Chondrocyte (in vitro differentiated cells): ENCODE measurements around the gene SMR3B. TPM values are rescaled to one million over a fixed set of nuclear protein-coding genes. Genes with fewer than 3 reads are reported as not detected.

Experiments
- DNase-seq: peaks from one replicate; pipeline ENCODE4 v3.0.0; 2021; ENCODE audit warnings: mixed read lengths, low spot score
- H3K27ac Mint-ChIP-seq: one replicate; pipeline ENCODE4 v1.8.0; 2021; ENCODE audit warnings: mild to moderate bottlenecking, moderate library complexity, mixed read lengths; ENCODE audit not compliant: unreplicated experiment
- H3K27me3 Mint-ChIP-seq: 2 replicates; pipeline ENCODE4 v1.8.0; 2021; ENCODE audit warnings: low read depth, mixed read lengths
- H3K36me3 Mint-ChIP-seq: 2 replicates; pipeline ENCODE4 v1.8.0; 2021; ENCODE audit warnings: low read depth, mixed read lengths
- H3K4me1 Mint-ChIP-seq: 2 replicates; pipeline ENCODE4 v1.8.0; 2021; ENCODE audit warnings: low read depth, mild to moderate bottlenecking, mixed read lengths
- H3K4me3 Mint-ChIP-seq: one replicate; pipeline ENCODE4 v1.8.0; 2021; ENCODE audit warnings: mild to moderate bottlenecking, moderate library complexity, mixed read lengths; ENCODE audit not compliant: unreplicated experiment
- H3K9me3 Mint-ChIP-seq: 2 replicates; pipeline ENCODE4 v1.8.0; 2021; ENCODE audit warnings: low read depth, mixed read lengths
- total RNA-seq: library from RNA; stranded (reverse); gene quantifications from 3 replicates; pipeline ENCODE4 v1.2.1, GENCODE V29; 2021
- TF ChIP-seq, protein P1 (sequence below): fragments of 200-600 bp; sonication (generic); IDR thresholded peaks from 2 replicates; pipeline ENCODE4 v1.5.0; 2021; ENCODE audit warnings: antibody characterized with exemption, mild to moderate bottlenecking, moderate library complexity

SMR3B gene
- total RNA-seq, 1 donor from 2014 or later = not detected

DNA sequence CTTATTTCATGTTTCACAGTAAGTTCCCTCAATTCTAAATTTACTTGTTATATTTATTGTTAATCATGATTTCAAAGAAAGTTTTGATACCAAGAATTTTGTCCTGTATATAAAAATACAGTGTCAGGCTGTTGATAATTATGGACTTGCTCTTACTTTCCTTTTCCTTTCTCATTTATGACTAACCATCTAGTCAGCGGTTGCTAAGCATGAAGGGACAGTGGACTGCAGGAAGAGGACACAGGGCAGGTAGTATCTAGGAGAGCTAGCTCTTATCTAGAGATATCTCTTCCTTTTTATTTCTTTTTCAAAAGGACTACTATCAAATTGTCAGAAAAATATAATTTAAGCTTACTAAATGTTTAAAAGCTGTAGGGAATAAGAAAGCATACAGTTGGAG, 16.4 kb downstream of the SMR3B start:
- Mint-ChIP-seq H3K36me3 (no peaks in the 10 kb centered on the region), H3K9me3 (no peaks in the 10 kb centered on the region), H3K27me3 (peaks cover 14% of the 10 kb centered on the region)

DNA sequence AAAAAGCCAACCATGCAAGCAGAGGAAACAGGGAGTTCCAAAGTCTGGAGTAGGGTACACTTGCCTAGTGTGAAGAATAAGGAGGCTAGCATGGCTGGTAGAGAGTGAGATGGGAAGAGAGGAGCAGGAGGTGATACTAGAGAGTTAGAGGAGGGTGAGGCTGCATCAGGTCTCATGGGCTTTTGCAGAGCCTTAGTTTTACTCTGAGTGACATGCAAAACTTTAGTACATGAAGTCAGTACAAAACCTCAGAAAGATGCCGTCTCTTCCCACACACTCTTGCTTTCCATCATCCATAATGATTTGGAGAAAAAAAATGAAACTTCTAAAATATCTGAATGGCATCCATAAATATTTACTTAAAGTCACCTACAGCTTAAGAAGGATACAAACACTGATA, 19.8 kb downstream of the SMR3B start:
- no peak for DNase-seq
- no peak overlapping the region for H3K4me3 Mint-ChIP-seq
- H3K36me3 Mint-ChIP-seq = no peaks in the 10 kb centered on the region
- no peaks in the 10 kb centered on the region for H3K4me1 Mint-ChIP-seq
- TF ChIP-seq, protein P1, sequence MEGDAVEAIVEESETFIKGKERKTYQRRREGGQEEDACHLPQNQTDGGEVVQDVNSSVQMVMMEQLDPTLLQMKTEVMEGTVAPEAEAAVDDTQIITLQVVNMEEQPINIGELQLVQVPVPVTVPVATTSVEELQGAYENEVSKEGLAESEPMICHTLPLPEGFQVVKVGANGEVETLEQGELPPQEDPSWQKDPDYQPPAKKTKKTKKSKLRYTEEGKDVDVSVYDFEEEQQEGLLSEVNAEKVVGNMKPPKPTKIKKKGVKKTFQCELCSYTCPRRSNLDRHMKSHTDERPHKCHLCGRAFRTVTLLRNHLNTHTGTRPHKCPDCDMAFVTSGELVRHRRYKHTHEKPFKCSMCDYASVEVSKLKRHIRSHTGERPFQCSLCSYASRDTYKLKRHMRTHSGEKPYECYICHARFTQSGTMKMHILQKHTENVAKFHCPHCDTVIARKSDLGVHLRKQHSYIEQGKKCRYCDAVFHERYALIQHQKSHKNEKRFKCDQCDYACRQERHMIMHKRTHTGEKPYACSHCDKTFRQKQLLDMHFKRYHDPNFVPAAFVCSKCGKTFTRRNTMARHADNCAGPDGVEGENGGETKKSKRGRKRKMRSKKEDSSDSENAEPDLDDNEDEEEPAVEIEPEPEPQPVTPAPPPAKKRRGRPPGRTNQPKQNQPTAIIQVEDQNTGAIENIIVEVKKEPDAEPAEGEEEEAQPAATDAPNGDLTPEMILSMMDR = no peak
- H3K27me3 Mint-ChIP-seq = peaks cover 13% of the 10 kb centered on the region
- no peak overlapping the region for H3K27ac Mint-ChIP-seq
- no peaks in the 10 kb centered on the region for H3K9me3 Mint-ChIP-seq

More for the DNA sequence above, 16.4 kb downstream of the SMR3B start:
- Mint-ChIP-seq H3K27ac (no peak overlapping the region), H3K4me3 (no peak overlapping the region), H3K4me1 (no peaks in the 10 kb centered on the region)
- TF ChIP-seq, protein P1 = no peak
- DNase-seq = no peak

DNA sequence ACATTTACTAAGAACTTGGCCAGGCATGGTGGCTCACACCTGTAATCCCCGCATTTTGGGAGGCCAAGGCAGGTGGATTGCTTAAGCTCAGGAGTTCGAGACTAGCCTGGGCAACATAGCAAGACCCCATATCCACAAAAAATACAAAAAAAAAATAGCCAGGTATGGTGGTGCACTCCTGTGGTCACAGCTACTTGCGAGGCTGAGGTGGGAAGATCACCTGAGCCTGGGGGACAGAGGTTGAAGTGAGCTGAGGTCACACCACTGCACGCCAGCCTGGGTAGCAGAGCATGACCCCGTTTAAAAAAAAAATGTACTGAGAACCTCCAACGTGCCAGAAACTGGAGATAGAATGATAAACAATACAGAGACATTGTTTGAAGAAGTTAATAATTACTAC, 22.8 kb downstream of the SMR3B start:
- no peak for DNase-seq
- Mint-ChIP-seq H3K9me3 (peaks cover 7% of the 10 kb centered on the region), H3K4me3 (no peak overlapping the region), H3K36me3 (no peaks in the 10 kb centered on the region), H3K4me1 (no peaks in the 10 kb centered on the region), H3K27ac (no peak overlapping the region), H3K27me3 (peaks cover 16% of the 10 kb centered on the region)
- TF ChIP-seq, protein P1 = no peak

DNA sequence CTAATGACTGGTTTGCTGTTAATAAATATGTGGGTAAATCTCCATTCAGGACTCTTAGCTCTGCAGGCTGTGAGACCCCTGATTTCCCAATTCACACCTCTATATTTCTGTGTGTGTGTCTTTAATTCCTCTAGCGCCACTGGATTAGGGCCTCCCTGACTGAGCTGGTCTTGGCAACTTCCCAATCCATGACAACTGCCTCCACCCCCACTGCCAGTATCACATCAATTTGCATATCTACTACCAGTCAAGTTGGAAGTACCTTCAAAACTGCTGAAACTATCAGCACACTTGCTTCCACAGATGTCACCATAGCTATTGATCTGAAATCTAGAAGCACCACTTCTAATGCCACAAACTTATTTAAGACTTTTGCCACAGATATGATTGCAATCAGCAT, 42.4 kb downstream of the SMR3B start:
- TF ChIP-seq, protein P1 = no peak
- no peaks in the 10 kb centered on the region for H3K4me1 Mint-ChIP-seq
- H3K9me3 Mint-ChIP-seq = peaks cover 16% of the 10 kb centered on the region
- no peak for DNase-seq
- no peak overlapping the region for H3K27ac Mint-ChIP-seq
- no peaks in the 10 kb centered on the region for H3K36me3 Mint-ChIP-seq
- no peak overlapping the region for H3K4me3 Mint-ChIP-seq
- no peaks in the 10 kb centered on the region for H3K27me3 Mint-ChIP-seq

DNA sequence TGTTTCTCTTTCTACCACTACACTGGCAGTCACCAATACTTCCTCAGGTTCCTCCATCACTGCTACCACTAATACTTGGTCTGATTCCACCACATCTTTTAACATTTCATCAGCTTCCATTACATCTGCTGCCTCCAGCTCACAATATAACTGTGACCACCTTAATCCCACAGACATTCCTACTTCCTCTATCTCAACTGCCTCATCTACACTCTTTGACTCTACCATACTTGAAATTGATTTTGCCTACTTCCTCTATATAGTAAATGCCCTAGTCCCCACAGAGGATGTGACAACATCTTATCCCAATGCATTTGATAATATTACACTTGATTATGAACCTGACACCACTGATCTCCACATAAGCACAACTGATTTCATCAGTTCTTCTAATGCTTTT, 43.9 kb downstream of the SMR3B start:
- no peaks in the 10 kb centered on the region for H3K36me3 Mint-ChIP-seq
- peaks cover 12% of the 10 kb centered on the region for H3K9me3 Mint-ChIP-seq
- TF ChIP-seq, protein P1 = no peak
- no peaks in the 10 kb centered on the region for H3K4me1 Mint-ChIP-seq
- no peak overlapping the region for H3K27ac Mint-ChIP-seq
- DNase-seq = no peak
- H3K27me3 Mint-ChIP-seq = no peaks in the 10 kb centered on the region
- H3K4me3 Mint-ChIP-seq = no peak overlapping the region
